COLO829 (cell line): ENCODE data around the gene EPN1.

Experiments used
- DNase-seq: peaks from one replicate; pipeline ENCODE4 v3.0.0; 2012; ENCODE audit warnings: low spot score

The EPN1 gene

GRCh38 chr19:55679343-55680257 is 4.6 kb downstream of the EPN1 start:
- DNase-seq, result no peak

- DNase-seq, result no peak
Measured at GRCh38 chr19:55680339-55681130, 5.5 kb downstream of the EPN1 start.

GRCh38 chr19:55681131-55682092 is 6.4 kb downstream of the EPN1 start:
- DNase-seq, result no peak

GRCh38 chr19:55683449-55684261 is 8.6 kb downstream of the EPN1 start:
- DNase-seq, result no peak

- DNase-seq, result no peak
Measured at GRCh38 chr19:55684946-55685681, 10.1 kb downstream of the EPN1 start.

GRCh38 chr19:55685776-55686175 is 10.8 kb downstream of the EPN1 start:
- no peak for DNase-seq

- DNase-seq, result no peak
Measured at GRCh38 chr19:55686311-55687050, 11.5 kb downstream of the EPN1 start.

DNA sequence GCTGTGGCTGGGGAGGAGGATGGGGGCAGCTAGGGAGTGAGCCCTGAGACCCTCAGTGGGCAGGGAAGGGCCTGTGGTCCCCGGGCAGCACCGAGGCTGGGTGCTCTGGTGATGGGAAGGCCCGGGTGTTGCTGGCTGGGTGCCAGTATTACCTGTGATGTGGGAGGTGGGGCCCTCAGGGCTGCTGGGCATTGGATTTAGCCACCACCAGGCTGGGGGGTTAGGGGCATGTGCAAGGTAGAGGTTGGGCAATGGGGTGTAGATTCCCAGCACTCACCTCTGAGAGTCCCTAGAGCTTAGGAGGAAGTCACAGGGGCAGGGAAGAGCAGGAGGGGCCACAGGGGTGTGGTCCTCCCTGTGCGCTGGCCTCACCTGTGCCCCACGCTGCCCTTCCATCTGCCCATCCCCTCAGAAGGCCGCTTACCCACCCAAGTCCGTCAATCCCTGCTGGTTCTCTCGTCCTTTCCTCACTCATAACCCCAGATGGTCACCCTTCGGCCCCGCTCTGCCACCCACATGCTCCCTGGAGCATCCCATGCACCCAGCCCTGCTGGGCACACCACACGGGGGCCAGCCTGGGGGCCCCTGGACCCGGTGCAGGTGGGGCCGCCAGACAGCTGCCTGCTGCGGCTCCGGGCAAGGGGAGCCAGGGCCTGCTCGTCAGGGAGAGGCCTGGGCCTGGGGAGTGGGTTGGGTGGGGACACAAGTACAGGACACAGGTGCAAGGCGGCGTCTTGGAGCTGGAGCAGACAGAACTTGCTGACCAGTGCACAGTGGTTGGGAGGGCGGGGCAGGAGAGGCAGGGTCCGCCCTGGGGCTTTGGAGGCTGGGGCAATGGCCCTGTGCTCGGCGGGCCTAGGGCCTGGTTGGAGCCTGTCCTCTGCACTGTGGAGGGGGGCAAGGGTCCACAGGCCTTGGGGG is 12.5 kb downstream of the EPN1 start:
- no peak for DNase-seq

GRCh38 chr19:55688422-55689218 is 13.6 kb downstream of the EPN1 start:
- DNase-seq, result no peak

GRCh38 chr19:55689411-55690108 is 14.5 kb downstream of the EPN1 start:
- no peak for DNase-seq

DNA sequence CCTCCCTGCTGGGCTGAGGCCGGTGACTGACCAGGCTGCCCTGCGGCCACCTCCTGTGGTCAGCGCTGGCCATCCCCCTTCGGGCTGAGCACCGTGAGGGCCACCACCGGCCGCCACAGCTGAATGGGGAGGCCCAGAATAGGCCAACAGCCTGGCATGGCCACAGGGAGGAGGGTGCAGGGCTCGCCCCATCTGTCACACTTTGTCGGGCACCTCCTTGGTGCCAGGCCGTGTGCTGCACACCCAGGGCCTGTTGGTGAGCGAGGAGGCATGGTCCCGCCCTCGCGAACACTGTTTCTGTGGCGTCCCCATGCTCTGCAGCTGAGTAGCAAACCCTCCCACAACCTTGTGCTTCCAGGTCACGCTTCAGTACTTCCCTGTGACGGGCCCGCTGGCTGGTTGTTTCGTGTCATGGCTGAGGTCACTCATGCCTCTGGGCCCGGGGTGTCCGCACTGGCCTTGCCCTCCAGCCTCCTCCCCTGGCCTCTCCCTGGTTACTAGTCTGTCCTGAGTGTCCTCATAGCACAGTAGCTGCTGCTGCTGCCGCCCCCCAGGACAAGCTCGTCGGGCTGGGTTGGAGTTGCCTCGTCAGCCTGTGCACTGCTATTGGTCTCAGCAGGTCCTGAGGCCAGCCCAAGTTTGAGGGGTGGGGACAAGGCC is 15.2 kb downstream of the EPN1 start:
- DNase-seq, result no peak

- DNase-seq, result no peak
Measured at GRCh38 chr19:55690769-55691545, 15.9 kb downstream of the EPN1 start.

DNA sequence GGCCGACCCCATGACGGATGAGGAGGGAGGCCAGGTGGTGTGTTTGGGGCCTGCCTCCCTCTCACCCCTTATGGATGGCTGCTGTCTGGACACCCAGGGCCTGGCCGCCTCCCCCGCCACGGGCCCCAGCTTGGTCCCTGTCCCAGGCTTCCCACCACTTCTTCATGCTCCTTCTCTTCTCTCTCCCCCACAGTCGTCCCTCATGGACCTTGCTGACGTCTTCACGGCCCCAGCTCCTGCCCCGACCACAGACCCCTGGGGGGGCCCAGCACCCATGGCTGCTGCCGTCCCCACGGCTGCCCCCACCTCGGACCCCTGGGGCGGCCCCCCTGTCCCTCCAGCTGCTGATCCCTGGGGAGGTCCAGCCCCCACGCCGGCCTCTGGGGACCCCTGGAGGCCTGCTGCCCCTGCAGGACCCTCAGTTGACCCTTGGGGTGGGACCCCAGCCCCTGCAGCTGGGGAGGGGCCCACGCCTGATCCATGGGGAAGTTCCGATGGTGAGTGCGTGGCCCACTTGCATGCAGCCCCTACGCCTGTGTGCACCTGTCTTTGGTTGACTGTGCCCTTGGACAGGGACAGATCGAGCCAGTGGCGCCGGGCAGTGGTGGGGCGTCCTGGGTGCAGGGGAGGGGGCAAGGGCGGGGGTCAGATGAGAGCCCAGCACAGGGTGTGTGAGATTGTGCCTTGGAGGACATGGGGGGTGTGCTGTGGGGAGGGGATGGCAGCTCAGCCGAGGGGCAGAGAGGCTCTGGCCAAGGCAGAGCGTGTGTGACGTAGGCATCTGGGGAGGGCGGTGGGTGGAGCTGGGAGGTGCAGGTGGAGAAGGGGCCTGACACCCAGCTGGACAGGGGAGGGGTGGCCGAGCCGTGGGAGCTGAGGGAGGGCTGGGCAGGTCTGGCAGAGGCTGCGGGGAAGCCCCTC is 16.8 kb downstream of the EPN1 start:
- no peak for DNase-seq

DNA sequence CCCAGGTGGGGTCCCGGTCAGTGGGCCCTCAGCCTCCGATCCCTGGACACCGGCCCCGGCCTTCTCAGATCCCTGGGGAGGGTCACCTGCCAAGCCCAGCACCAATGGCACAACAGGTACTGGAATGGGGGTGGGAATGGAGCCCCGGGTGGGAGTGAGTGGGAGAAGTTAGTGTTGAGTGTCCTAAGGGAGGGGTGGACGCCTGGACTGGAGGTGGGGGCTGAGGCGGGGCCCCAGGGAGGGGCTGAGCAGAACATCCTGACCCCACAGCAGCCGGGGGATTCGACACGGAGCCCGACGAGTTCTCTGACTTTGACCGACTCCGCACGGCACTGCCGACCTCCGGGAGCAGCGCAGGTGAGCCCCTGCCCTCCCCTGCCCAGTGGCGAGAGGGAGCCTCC is 17.7 kb downstream of the EPN1 start:
- DNase-seq, result no peak
